CD14-positive monocyte (primary cell): ENCODE results near the gene EXTL1. TPM values are rescaled to one million over a fixed set of nuclear protein-coding genes. Genes with fewer than 3 reads are reported as not detected.
"Not testable (repeated sequence)": the region's sequence is repeated elsewhere in the genome, so short reads cannot be mapped to it uniquely, and the experiment has no call there.

Source experiments
- DNase-seq, 3 donors: peaks; one replicate each; pipeline ENCODE4 v3.0.0-alpha.2; 2011 to 2022
- H2AFZ ChIP-seq: 2 replicates; pipeline ENCODE4 v1.6.0; 2012; ENCODE audit warnings: mild to moderate bottlenecking, low read depth, low read length, inconsistent platforms; ENCODE audit not compliant: insufficient read depth, poor library complexity, severe bottlenecking
- H3K27ac ChIP-seq, 2 donors: 1 replicate in 1 of 2; 2 replicates in 1 of 2; pipeline ENCODE4 v1.5.1; 2012 to 2013; ENCODE audit warnings: low read length in 2 of 2, control low read depth in 1 of 2, inconsistent platforms in 1 of 2, low read depth in 1 of 2, mild to moderate bottlenecking in 1 of 2
- H3K27me3 ChIP-seq, 2 donors: one replicate each; pipeline versions ENCODE4 v1.6.0 to v1.6.1; 2011 to 2013; ENCODE audit warnings: low read length in 2 of 2; ENCODE audit not compliant: control insufficient read depth in 2 of 2, insufficient read depth in 2 of 2
- H3K36me3 ChIP-seq, 2 donors: replicated peaks in 1 of 2; 1 replicate in 1 of 2; 2 replicates in 1 of 2; pipeline versions ENCODE4 v1.5.1 to v1.6.1; 2012 to 2013; ENCODE audit warnings: low read length in 2 of 2, control low read depth in 1 of 2, inconsistent platforms in 1 of 2, mild to moderate bottlenecking in 1 of 2; ENCODE audit not compliant: insufficient read depth in 2 of 2, control insufficient read depth in 1 of 2
- H3K4me1 ChIP-seq, 2 donors: 1 replicate in 1 of 2; 2 replicates in 1 of 2; pipeline versions ENCODE4 v1.5.1 to v1.6.1; 2012 to 2013; ENCODE audit warnings: low read length in 2 of 2, control low read depth in 1 of 2, inconsistent platforms in 1 of 2, mild to moderate bottlenecking in 1 of 2, moderate library complexity in 1 of 2; ENCODE audit not compliant: insufficient read depth in 2 of 2, control insufficient read depth in 1 of 2
- H3K4me2 ChIP-seq: replicated peaks from 2 replicates; pipeline ENCODE3; 2012; ENCODE audit warnings: low read length, moderate library complexity, mild to moderate bottlenecking; ENCODE audit not compliant: poor library complexity, severe bottlenecking; ENCODE audit errors: extremely low read depth
- H3K4me3 ChIP-seq, 3 experiments: fragments of 200-600 bp in 1 of 3; sonication (generic) in 1 of 3; replicated peaks in 1 of 3; 1 replicate in 2 of 3; 2 replicates in 1 of 3; pipeline ENCODE4 v1.5.1; 2011 to 2013; ENCODE audit warnings: low read length in 3 of 3, mild to moderate bottlenecking in 3 of 3, control low read depth in 2 of 3, low read depth in 2 of 3, inconsistent platforms in 1 of 3, moderate library complexity in 1 of 3
- H3K79me2 ChIP-seq: 2 replicates; pipeline ENCODE4 v1.6.0; 2012; ENCODE audit warnings: mild to moderate bottlenecking, control low read depth, inconsistent platforms, low read length, moderate library complexity; ENCODE audit not compliant: insufficient read depth
- H3K9ac ChIP-seq: 2 replicates; pipeline ENCODE4 v1.6.0; 2017; ENCODE audit warnings: low read length, mild to moderate bottlenecking; ENCODE audit not compliant: insufficient read depth, poor library complexity, severe bottlenecking
- H3K9me3 ChIP-seq, 2 donors: replicated peaks in 1 of 2; 1 replicate in 1 of 2; 2 replicates in 1 of 2; pipeline versions ENCODE4 v1.5.1 to v1.6.1; 2012 to 2013; ENCODE audit warnings: low read length in 2 of 2, control low read depth in 1 of 2; ENCODE audit not compliant: control insufficient read depth in 1 of 2, insufficient read depth in 1 of 2
- H4K20me1 ChIP-seq: 2 replicates; pipeline ENCODE4 v1.6.0; 2012; ENCODE audit warnings: mild to moderate bottlenecking, low read length, control low read depth, moderate library complexity; ENCODE audit not compliant: insufficient read depth
- H3K27ac Mint-ChIP-seq, 7 donors: one replicate each; pipeline ENCODE4 v1.8.0; 2020; ENCODE audit warnings: mild to moderate bottlenecking in 7 of 7, mixed read lengths in 7 of 7, moderate library complexity in 6 of 7, inconsistent platforms in 2 of 7
- H3K27me3 Mint-ChIP-seq, 3 donors: one replicate each; pipeline ENCODE4 v1.8.0; 2021 to 2022; ENCODE audit warnings: low read depth in 3 of 3, mild to moderate bottlenecking in 3 of 3, mixed read lengths in 3 of 3, moderate library complexity in 3 of 3, inconsistent platforms in 1 of 3
- H3K36me3 Mint-ChIP-seq, 2 donors: one replicate each; pipeline ENCODE4 v1.8.0; 2020; ENCODE audit warnings: mixed read lengths in 2 of 2, inconsistent platforms in 1 of 2, mild to moderate bottlenecking in 1 of 2
- H3K4me1 Mint-ChIP-seq: one replicate; pipeline ENCODE4 v1.8.0; 2020; ENCODE audit warnings: mild to moderate bottlenecking, mixed read lengths
- H3K4me3 Mint-ChIP-seq, 2 donors: one replicate each; pipeline ENCODE4 v1.8.0; 2020; ENCODE audit warnings: mild to moderate bottlenecking in 2 of 2, mixed read lengths in 2 of 2, moderate library complexity in 1 of 2
- H3K9me3 Mint-ChIP-seq, 7 donors: one replicate each; pipeline ENCODE4 v1.8.0; 2020 to 2022; ENCODE audit warnings: mixed read lengths in 7 of 7, mild to moderate bottlenecking in 6 of 7, moderate library complexity in 6 of 7, inconsistent platforms in 2 of 7
- WGBS: methylation state at CpG from one replicate; pipeline ENCODE4 v1.1.5; 2013; ENCODE audit warnings: missing lambda C conversion rate; ENCODE audit not compliant: insufficient coverage; 5-methylcytosine and 5-hydroxymethylcytosine counted together
- intact Hi-C, 2 donors: fragments of 100-400 bp; cut with micrococcal nuclease; formaldehyde crosslinking; loops; one replicate each; pipeline versions ENCODE4 v1.15.0 to v1.15.1; 2023
- polyA plus RNA-seq, 3 donors: library from polyadenylated mRNA; depleted of rRNA in 1 of 3; unstranded in 2 of 3; stranded (reverse) in 1 of 3; fragments of 300-500 nt in 2 of 3; fragments of >200 nt in 1 of 3; fragmentation: Illumina TruSeq in 2 of 3; gene quantifications; 1 replicate in 2 of 3; 2 replicates in 1 of 3; pipeline ENCODE4 v1.2.3, GENCODE V29; 2012 to 2021
- TF ChIP-seq, protein P1 (sequence below): fragments of 200-600 bp; IDR thresholded peaks from one replicate; pipeline ENCODE4 v1.8.0; 2022; ENCODE audit warnings: antibody characterized with exemption, mild to moderate bottlenecking

EXTL1 gene
- polyA plus RNA-seq, 3 donors: not detected

DNA sequence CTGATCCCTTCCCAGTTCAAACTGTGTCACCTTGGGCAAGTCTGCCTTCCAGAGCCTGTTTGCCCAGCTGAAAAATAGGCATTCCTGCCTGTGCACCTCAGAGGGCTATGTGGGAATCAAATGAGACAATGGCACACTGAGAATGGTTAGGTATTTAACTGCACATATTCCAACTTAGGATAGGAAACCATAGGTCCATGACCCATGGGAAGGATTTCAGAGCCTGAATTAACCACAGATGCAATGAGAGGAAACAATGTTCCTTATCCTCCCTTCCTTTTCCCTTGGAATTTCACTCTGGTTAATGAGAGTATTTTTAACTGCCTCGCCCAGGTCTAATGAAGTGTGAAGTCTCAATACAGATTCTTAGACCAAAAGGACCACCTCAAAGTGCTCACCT, 36.4 kb upstream of the EXTL1 start:
- Histone ChIP-seq H3K27me3 (no peaks in the 10 kb centered on the region), H2AFZ (no peak overlapping the region), H3K4me2 (no peak overlapping the region), H3K9ac (no peak overlapping the region), H3K4me3 (no peak overlapping the region), H3K9me3 (no peaks in the 10 kb centered on the region), H3K4me1 (peaks cover 2 to 3% of the 10 kb centered on the region in 2 donors), H3K27ac (no peak overlapping the region), H3K79me2 (no peaks in the 10 kb centered on the region), H3K36me3 (peaks cover 63 to 94% of the 10 kb centered on the region in 2 donors), H4K20me1 (peaks cover 7% of the 10 kb centered on the region)
- Mint-ChIP-seq H3K27me3 (peaks cover 0 to 2% (median 0%) of the 10 kb centered on the region in 3 donors), H3K9me3 (peaks cover 0 to 1% (median 0%) of the 10 kb centered on the region in 7 donors), H3K4me1 (peaks cover 9% of the 10 kb centered on the region), H3K4me3 (no peak overlapping the region), H3K27ac (no peak overlapping the region), H3K36me3 (peaks cover 74 to 81% of the 10 kb centered on the region in 2 donors)
- intact Hi-C loops: no loop called here
- no CpG with 5 or more reads among the region's 1 CpG for WGBS
- no peak for DNase-seq
- TF ChIP-seq, protein P1, sequence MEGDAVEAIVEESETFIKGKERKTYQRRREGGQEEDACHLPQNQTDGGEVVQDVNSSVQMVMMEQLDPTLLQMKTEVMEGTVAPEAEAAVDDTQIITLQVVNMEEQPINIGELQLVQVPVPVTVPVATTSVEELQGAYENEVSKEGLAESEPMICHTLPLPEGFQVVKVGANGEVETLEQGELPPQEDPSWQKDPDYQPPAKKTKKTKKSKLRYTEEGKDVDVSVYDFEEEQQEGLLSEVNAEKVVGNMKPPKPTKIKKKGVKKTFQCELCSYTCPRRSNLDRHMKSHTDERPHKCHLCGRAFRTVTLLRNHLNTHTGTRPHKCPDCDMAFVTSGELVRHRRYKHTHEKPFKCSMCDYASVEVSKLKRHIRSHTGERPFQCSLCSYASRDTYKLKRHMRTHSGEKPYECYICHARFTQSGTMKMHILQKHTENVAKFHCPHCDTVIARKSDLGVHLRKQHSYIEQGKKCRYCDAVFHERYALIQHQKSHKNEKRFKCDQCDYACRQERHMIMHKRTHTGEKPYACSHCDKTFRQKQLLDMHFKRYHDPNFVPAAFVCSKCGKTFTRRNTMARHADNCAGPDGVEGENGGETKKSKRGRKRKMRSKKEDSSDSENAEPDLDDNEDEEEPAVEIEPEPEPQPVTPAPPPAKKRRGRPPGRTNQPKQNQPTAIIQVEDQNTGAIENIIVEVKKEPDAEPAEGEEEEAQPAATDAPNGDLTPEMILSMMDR: no peak

DNA sequence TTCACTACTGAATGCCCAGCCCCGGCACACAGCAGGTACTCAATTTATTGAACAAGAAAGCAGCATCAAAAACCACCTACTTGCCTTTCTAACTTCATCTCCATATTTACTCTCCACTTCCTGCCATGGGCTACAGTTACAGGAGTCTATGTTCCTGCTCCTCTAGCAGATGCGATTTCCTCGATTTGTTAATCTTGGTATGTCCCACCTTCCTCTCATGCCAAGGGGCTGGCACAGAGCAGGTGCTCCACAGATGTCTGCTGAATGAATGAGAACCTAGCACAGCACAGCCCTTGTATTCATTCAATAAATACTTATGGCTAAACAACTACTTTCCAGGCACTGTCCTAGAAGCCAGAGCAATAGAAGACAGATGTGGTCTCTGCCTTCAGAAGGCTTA, 35.9 kb upstream of the EXTL1 start:
- no peak overlapping the region for H3K27ac ChIP-seq
- no peak overlapping the region for H3K9ac ChIP-seq
- H3K4me2 ChIP-seq: no peak overlapping the region
- Mint-ChIP-seq H3K9me3 (peaks cover 0 to 1% (median 0%) of the 10 kb centered on the region in 7 donors), H3K36me3 (peaks cover 76 to 78% of the 10 kb centered on the region in 2 donors), H3K4me1 (peaks cover 14% of the 10 kb centered on the region), H3K27ac (peak overlapping the region in 1 of 7 donors; percentile 47), H3K4me3 (no peak overlapping the region), H3K27me3 (peaks cover 0 to 2% (median 0%) of the 10 kb centered on the region in 3 donors)
- H3K4me1 ChIP-seq: peaks cover 7 to 8% of the 10 kb centered on the region in 2 donors
- no peaks in the 10 kb centered on the region for H3K79me2 ChIP-seq
- no peaks in the 10 kb centered on the region for H3K9me3 ChIP-seq
- no peaks in the 10 kb centered on the region for H3K27me3 ChIP-seq
- H3K4me3 ChIP-seq: no peak overlapping the region
- WGBS: 100% methylated on average over 1 of the region's 3 CpGs
- H3K36me3 ChIP-seq: peaks cover 61 to 94% of the 10 kb centered on the region in 2 donors
- peaks cover 7% of the 10 kb centered on the region for H4K20me1 ChIP-seq
- TF ChIP-seq, protein P1: no peak
- H2AFZ ChIP-seq: no peak overlapping the region
- no peak for DNase-seq
- intact Hi-C loops: no loop called here

DNA sequence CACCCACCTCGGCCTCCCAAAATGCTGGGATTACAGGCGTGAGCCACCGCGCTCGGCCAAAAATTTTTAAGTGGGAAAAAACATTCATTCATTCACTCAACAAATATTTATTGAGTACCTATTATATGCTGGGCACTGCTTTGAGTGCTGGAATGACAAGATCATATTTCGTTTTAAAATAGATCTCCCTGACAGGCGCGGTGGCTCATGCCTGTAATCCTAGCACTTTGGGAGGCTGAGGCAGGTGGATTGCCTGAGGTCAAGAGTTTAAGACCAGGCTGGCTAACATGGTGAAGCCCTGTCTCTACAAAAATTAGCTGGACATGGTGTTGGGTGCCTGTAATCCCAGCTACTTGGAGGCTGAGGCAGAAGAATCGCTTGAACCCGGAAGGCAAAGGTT, 34.8 kb upstream of the EXTL1 start:
- peaks cover 51 to 83% of the 10 kb centered on the region in 2 donors for H3K36me3 ChIP-seq
- H3K27ac ChIP-seq, H2AFZ ChIP-seq, H3K79me2 ChIP-seq, H3K4me3 ChIP-seq, DNase-seq, H3K9me3 ChIP-seq, H3K27me3 Mint-ChIP-seq, H3K4me3 Mint-ChIP-seq, H3K9me3 Mint-ChIP-seq, H3K27me3 ChIP-seq, intact Hi-C loops, H3K4me2 ChIP-seq, H3K27ac Mint-ChIP-seq, H4K20me1 ChIP-seq, H3K9ac ChIP-seq: not testable (repeated sequence)
- WGBS: 96% methylated on average over 3 of the region's 10 CpGs
- Mint-ChIP-seq H3K36me3 (peaks cover 69 to 70% of the 10 kb centered on the region in 2 donors), H3K4me1 (peaks cover 22% of the 10 kb centered on the region)
- H3K4me1 ChIP-seq: peaks cover 14 to 15% of the 10 kb centered on the region in 2 donors
